Fibroblast of the aortic adventitia (primary cell): ENCODE data around the gene PDE1C. TPM values are rescaled to one million over a fixed set of nuclear protein-coding genes. Genes with fewer than 3 reads are reported as not detected.

Experiments
- DNase-seq: peaks from one replicate; pipeline ENCODE4 v3.0.0-alpha.2; 2010; ENCODE audit warnings: low read depth
- H3K4me3 ChIP-seq: 2 replicates; pipeline ENCODE4 v1.5.1; 2011; ENCODE audit warnings: low read depth, mild to moderate bottlenecking, control low read depth, low read length, moderate library complexity
- total RNA-seq: library from RNA; depleted of rRNA; stranded (reverse); fragments of >200 nt; gene quantifications from 2 replicates; pipeline ENCODE4 v1.2.3, GENCODE V29; 2012; ENCODE audit warnings: low replicate concordance
- TF ChIP-seq, protein P1 (sequence below): IDR thresholded peaks from 2 replicates; pipeline ENCODE4 v1.5.1; 2011; ENCODE audit warnings: mild to moderate bottlenecking, low read length, control low read depth, inconsistent platforms; ENCODE audit not compliant: insufficient read depth

The PDE1C gene
- total RNA-seq, 1 donor: 7.4 TPM

GRCh38 chr7:31816810-31817209 is 253.4 kb downstream of the PDE1C start:
- TF ChIP-seq, protein P1, sequence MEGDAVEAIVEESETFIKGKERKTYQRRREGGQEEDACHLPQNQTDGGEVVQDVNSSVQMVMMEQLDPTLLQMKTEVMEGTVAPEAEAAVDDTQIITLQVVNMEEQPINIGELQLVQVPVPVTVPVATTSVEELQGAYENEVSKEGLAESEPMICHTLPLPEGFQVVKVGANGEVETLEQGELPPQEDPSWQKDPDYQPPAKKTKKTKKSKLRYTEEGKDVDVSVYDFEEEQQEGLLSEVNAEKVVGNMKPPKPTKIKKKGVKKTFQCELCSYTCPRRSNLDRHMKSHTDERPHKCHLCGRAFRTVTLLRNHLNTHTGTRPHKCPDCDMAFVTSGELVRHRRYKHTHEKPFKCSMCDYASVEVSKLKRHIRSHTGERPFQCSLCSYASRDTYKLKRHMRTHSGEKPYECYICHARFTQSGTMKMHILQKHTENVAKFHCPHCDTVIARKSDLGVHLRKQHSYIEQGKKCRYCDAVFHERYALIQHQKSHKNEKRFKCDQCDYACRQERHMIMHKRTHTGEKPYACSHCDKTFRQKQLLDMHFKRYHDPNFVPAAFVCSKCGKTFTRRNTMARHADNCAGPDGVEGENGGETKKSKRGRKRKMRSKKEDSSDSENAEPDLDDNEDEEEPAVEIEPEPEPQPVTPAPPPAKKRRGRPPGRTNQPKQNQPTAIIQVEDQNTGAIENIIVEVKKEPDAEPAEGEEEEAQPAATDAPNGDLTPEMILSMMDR: no peak
- H3K4me3 ChIP-seq: no peak overlapping the region
- DNase-seq: no peak

DNA sequence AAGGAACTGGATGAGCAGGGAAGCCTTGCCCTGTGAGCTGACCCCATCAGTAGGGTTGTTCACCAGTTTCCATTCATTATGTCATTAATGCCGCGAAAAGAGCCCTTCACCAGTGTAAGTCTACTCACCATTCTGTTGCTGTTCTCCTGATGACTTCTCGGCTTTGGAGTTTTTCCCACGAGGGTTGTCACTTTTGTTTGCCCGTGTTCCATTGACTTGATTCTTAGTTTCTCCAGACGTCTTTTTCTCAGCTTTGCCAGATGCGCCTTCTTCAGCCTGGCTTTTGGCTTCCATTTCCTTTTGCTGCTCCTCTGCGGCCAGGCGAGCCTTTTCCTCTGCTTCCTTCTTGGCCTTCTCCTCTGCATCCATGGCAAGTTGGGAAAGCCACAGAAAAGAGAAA is 254.4 kb downstream of the PDE1C start:
- TF ChIP-seq, protein P1: no peak
- H3K4me3 ChIP-seq: no peak overlapping the region
- no peak for DNase-seq

DNA sequence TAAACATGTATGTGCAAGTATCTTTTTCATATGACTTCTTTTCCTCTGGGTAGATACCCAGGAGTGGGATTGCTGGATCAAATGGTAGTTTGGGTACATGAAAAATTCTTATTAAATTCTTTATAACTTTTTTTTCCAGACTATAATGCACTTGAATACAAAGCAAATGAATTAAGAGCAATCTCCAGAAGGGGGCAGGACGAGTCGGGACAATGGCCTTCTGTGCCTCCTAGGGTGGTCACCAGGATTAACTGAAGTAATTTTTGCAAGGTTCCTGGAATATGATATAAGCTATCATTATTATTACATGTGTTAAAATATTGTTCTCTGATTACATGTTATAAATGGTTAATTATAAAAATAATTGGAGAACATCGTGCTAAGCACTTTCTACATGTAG is 256.0 kb downstream of the PDE1C start:
- peak; percentile 39 for DNase-seq
- TF ChIP-seq, protein P1: peak; percentile 32
- no peak overlapping the region for H3K4me3 ChIP-seq

GRCh38 chr7:31811650-31812461 is 258.4 kb downstream of the PDE1C start:
- TF ChIP-seq, protein P1: no peak
- peak; percentile 33 for DNase-seq

DNA sequence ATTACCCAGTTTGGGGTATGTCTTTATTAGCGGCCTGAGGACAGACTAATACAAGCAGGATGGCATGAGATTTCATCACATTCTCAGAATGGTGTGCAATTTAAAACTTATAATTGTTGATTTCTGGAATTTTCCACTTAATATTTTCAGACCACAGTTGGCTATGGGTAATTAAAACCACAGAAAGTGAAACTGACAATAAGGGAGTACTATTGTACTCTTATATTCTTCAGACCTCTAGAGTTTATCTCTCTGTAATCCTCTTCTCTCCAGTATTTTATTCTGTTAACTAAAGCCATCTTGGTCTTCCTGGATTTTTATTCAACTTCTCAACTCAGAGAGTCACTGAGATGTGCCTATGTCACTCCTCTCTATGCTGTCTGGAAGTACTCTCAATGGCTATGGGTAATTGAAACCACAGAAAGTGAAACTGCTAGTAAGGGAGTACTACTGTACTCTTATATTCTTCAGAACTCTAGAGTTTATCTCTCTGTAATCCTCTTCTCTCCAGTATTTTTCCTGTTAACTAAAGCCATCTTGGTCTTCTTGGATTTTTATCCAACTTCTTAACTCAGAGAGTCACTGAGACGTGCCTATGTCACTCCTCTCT is 264.9 kb downstream of the PDE1C start:
- TF ChIP-seq, protein P1: no peak
- no peak overlapping the region for H3K4me3 ChIP-seq
- no peak for DNase-seq

More at GRCh38 chr7:31811650-31812461, 258.4 kb downstream of the PDE1C start:
- no peak overlapping the region for H3K4me3 ChIP-seq

GRCh38 chr7:31796375-31796774 is 273.8 kb downstream of the PDE1C start:
- no peak overlapping the region for H3K4me3 ChIP-seq
- TF ChIP-seq, protein P1: no peak
- no peak for DNase-seq
